Measurements from ENCODE around the gene LPAR1. TPM values are rescaled to one million over a fixed set of nuclear protein-coding genes. Genes with fewer than 3 reads are reported as not detected.

The LPAR1 gene
- total RNA-seq, 2 experiments from 2014 or later = not detected

- no peaks in the 10 kb centered on the region for H3K36me3 Mint-ChIP-seq
- no peak overlapping the region for H3K4me3 Mint-ChIP-seq
- H3K9me3 Mint-ChIP-seq = peaks cover 10% of the 10 kb centered on the region
- ChIA-PET CTCF (no interaction called here), POLR2A (no interaction called here)
- no peak for DNase-seq
- intact Hi-C loops (cut with micrococcal nuclease) = no loop called here
- H3K27me3 Mint-ChIP-seq = no peaks in the 10 kb centered on the region
- H3K4me1 Mint-ChIP-seq (ENCODE audit: low read depth) = no peaks in the 10 kb centered on the region
- no peak overlapping the region for H3K27ac Mint-ChIP-seq
Measured at GRCh38 chr9:110892689-110893088, 145.6 kb downstream of the LPAR1 start.

- CTCF ChIA-PET = no interaction called here
- H3K4me3 Mint-ChIP-seq = no peak overlapping the region
Measured at GRCh38 chr9:110891760-110892159, 146.5 kb downstream of the LPAR1 start.

GRCh38 chr9:110890416-110890815 lies 147.9 kb downstream of the LPAR1 start:
- peaks cover 4% of the 10 kb centered on the region for H3K9me3 Mint-ChIP-seq
- no peaks in the 10 kb centered on the region for H3K4me1 Mint-ChIP-seq (ENCODE audit: low read depth)
- no peak for DNase-seq
- CTCF ChIA-PET = no interaction called here
- no peaks in the 10 kb centered on the region for H3K27me3 Mint-ChIP-seq
- intact Hi-C loops (cut with micrococcal nuclease) = no loop called here
- POLR2A ChIA-PET = no interaction called here
- H3K4me3 Mint-ChIP-seq = no peak overlapping the region
- H3K27ac Mint-ChIP-seq = no peak overlapping the region
- H3K36me3 Mint-ChIP-seq = no peaks in the 10 kb centered on the region

More at GRCh38 chr9:110891760-110892159, 146.5 kb downstream of the LPAR1 start:
- POLR2A ChIA-PET = no interaction called here
- Mint-ChIP-seq H3K4me1 (ENCODE audit: low read depth) (no peaks in the 10 kb centered on the region), H3K9me3 (peaks cover 4% of the 10 kb centered on the region), H3K27me3 (no peaks in the 10 kb centered on the region), H3K36me3 (no peaks in the 10 kb centered on the region), H3K27ac (no peak overlapping the region)
- no peak for DNase-seq
- intact Hi-C loops (cut with micrococcal nuclease) = no loop called here

GRCh38 chr9:110887276-110887675 lies 151.0 kb downstream of the LPAR1 start:
- CTCF ChIA-PET = no interaction called here
- no peaks in the 10 kb centered on the region for H3K36me3 Mint-ChIP-seq
- H3K4me1 Mint-ChIP-seq (ENCODE audit: low read depth) = no peaks in the 10 kb centered on the region
- H3K9me3 Mint-ChIP-seq = peaks cover 4% of the 10 kb centered on the region
- no peaks in the 10 kb centered on the region for H3K27me3 Mint-ChIP-seq
- intact Hi-C loops (cut with micrococcal nuclease) = no loop called here
- DNase-seq = no peak
- no peak overlapping the region for H3K27ac Mint-ChIP-seq
- POLR2A ChIA-PET = no interaction called here
- H3K4me3 Mint-ChIP-seq = no peak overlapping the region

- H3K9me3 Mint-ChIP-seq = peaks cover under 1% of the 10 kb centered on the region
- no peak overlapping the region for H3K27ac Mint-ChIP-seq
- POLR2A ChIA-PET = no interaction called here
- H3K36me3 Mint-ChIP-seq = no peaks in the 10 kb centered on the region
- CTCF ChIA-PET = no interaction called here
- no peaks in the 10 kb centered on the region for H3K4me1 Mint-ChIP-seq (ENCODE audit: low read depth)
- DNase-seq = no peak
- H3K4me3 Mint-ChIP-seq = no peak overlapping the region
- intact Hi-C loops (cut with micrococcal nuclease) = no loop called here
- H3K27me3 Mint-ChIP-seq = no peaks in the 10 kb centered on the region
Measured at GRCh38 chr9:110886832-110887231, 151.4 kb downstream of the LPAR1 start.

- Mint-ChIP-seq H3K36me3 (no peaks in the 10 kb centered on the region), H3K27me3 (no peaks in the 10 kb centered on the region), H3K4me1 (ENCODE audit: low read depth) (no peaks in the 10 kb centered on the region), H3K9me3 (no peaks in the 10 kb centered on the region), H3K4me3 (no peak overlapping the region), H3K27ac (no peak overlapping the region)
- intact Hi-C loops (cut with micrococcal nuclease) = no loop called here
- DNase-seq = no peak
- ChIA-PET CTCF (no interaction called here), POLR2A (no interaction called here)
Measured at GRCh38 chr9:110880189-110880588, 158.1 kb downstream of the LPAR1 start.

GRCh38 chr9:110877374-110877773 lies 160.9 kb downstream of the LPAR1 start:
- Mint-ChIP-seq H3K9me3 (no peaks in the 10 kb centered on the region), H3K36me3 (no peaks in the 10 kb centered on the region), H3K27me3 (no peaks in the 10 kb centered on the region), H3K27ac (no peak overlapping the region), H3K4me1 (ENCODE audit: low read depth) (no peaks in the 10 kb centered on the region), H3K4me3 (no peak overlapping the region)
- DNase-seq = no peak
- POLR2A ChIA-PET = no interaction called here
- CTCF ChIA-PET = no interaction called here
- intact Hi-C loops (cut with micrococcal nuclease) = no loop called here

- H3K36me3 Mint-ChIP-seq = no peaks in the 10 kb centered on the region
- no peaks in the 10 kb centered on the region for H3K9me3 Mint-ChIP-seq
- DNase-seq = no peak
- H3K27me3 Mint-ChIP-seq = no peaks in the 10 kb centered on the region
- no peaks in the 10 kb centered on the region for H3K4me1 Mint-ChIP-seq (ENCODE audit: low read depth)
- intact Hi-C loops (cut with micrococcal nuclease) = no loop called here
- no peak overlapping the region for H3K4me3 Mint-ChIP-seq
- ChIA-PET POLR2A (no interaction called here), CTCF (no interaction called here)
- no peak overlapping the region for H3K27ac Mint-ChIP-seq
Measured at GRCh38 chr9:110876929-110877328, 161.3 kb downstream of the LPAR1 start.

GRCh38 chr9:110874963-110875674 lies 163.2 kb downstream of the LPAR1 start:
- ChIA-PET CTCF (no interaction called here), POLR2A (no interaction called here)
- H3K36me3 Mint-ChIP-seq = no peaks in the 10 kb centered on the region
- no peak overlapping the region for H3K27ac Mint-ChIP-seq
- no peak for DNase-seq
- H3K4me3 Mint-ChIP-seq = no peak overlapping the region
- no peaks in the 10 kb centered on the region for H3K9me3 Mint-ChIP-seq
- H3K27me3 Mint-ChIP-seq = no peaks in the 10 kb centered on the region
- intact Hi-C loops (cut with micrococcal nuclease) = no loop called here
- no peaks in the 10 kb centered on the region for H3K4me1 Mint-ChIP-seq (ENCODE audit: low read depth)

- POLR2A ChIA-PET = no interaction called here
- no peaks in the 10 kb centered on the region for H3K27me3 Mint-ChIP-seq
- CTCF ChIA-PET = no interaction called here
- H3K9me3 Mint-ChIP-seq = no peaks in the 10 kb centered on the region
- DNase-seq = no peak
- H3K4me3 Mint-ChIP-seq = no peak overlapping the region
- H3K27ac Mint-ChIP-seq = no peak overlapping the region
- no peaks in the 10 kb centered on the region for H3K4me1 Mint-ChIP-seq (ENCODE audit: low read depth)
- no peaks in the 10 kb centered on the region for H3K36me3 Mint-ChIP-seq
- intact Hi-C loops (cut with micrococcal nuclease) = no loop called here
Measured at GRCh38 chr9:110872920-110873319, 165.3 kb downstream of the LPAR1 start.

GRCh38 chr9:110871736-110872135 lies 166.5 kb downstream of the LPAR1 start:
- Mint-ChIP-seq H3K36me3 (no peaks in the 10 kb centered on the region), H3K27me3 (no peaks in the 10 kb centered on the region), H3K4me1 (ENCODE audit: low read depth) (no peaks in the 10 kb centered on the region), H3K4me3 (no peak overlapping the region), H3K27ac (no peak overlapping the region), H3K9me3 (no peaks in the 10 kb centered on the region)
- ChIA-PET POLR2A (no interaction called here), CTCF (no interaction called here)
- intact Hi-C loops (cut with micrococcal nuclease) = no loop called here
- DNase-seq = no peak

- H3K4me1 Mint-ChIP-seq (ENCODE audit: low read depth) = no peaks in the 10 kb centered on the region
- H3K4me3 Mint-ChIP-seq = no peak overlapping the region
- POLR2A ChIA-PET = no interaction called here
- CTCF ChIA-PET = no interaction called here
- H3K36me3 Mint-ChIP-seq = no peaks in the 10 kb centered on the region
- no peak for DNase-seq
- intact Hi-C loops (cut with micrococcal nuclease) = no loop called here
- no peaks in the 10 kb centered on the region for H3K27me3 Mint-ChIP-seq
- no peak overlapping the region for H3K27ac Mint-ChIP-seq
- no peaks in the 10 kb centered on the region for H3K9me3 Mint-ChIP-seq
Measured at GRCh38 chr9:110869931-110870330, 168.3 kb downstream of the LPAR1 start.

- Mint-ChIP-seq H3K27ac (no peak overlapping the region), H3K4me1 (ENCODE audit: low read depth) (no peaks in the 10 kb centered on the region), H3K27me3 (no peaks in the 10 kb centered on the region), H3K36me3 (no peaks in the 10 kb centered on the region), H3K9me3 (peaks cover 26% of the 10 kb centered on the region), H3K4me3 (no peak overlapping the region)
- no peak for DNase-seq
- intact Hi-C loops (cut with micrococcal nuclease) = no loop called here
- CTCF ChIA-PET = no interaction called here
- POLR2A ChIA-PET = no interaction called here
Measured at GRCh38 chr9:110864011-110864410, 174.3 kb downstream of the LPAR1 start.

All from activated CD4-positive, alpha-beta memory T cell treated with anti-CD3 and anti-CD28 coated beads for 36 hours (primary cell).